ENCODE data around the gene S1PR3.

The S1PR3 gene

DNA sequence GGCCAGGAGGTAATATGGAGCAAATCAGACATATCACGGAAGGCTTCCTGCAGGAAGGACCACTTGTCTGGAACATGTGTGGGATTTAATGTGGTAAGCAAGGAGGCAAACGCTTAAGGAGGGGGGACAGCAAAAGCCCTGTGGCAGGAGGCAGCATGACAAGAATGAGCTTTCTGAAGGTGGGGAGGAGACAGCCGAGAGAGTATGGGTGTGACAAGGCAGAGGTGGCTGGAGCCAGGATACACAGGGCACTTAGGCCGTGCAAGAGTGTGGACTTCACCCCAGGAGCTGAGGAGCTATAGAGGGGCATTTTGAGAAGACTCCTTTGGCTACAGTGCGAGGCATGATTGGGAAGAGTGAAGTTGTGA lies 14.4 kb upstream of the S1PR3 start:
- no peak for FAIRE-seq
- DNase-seq (ENCODE audit: insufficient read length, low spot score) = no peak
- no peak for TF ChIP-seq POLR2AphosphoS5 (IDR thresholded peaks at IDR 0.05; ENCODE audit: low read depth, low read length)
- no peak for TF ChIP-seq PAX5 (IDR thresholded peaks at IDR 0.05; ENCODE audit: insufficient read depth, low read length, severe bottlenecking)
- no peak for TF ChIP-seq POU2F2 (IDR thresholded peaks at IDR 0.05; ENCODE audit: low read depth, low read length)
- TF ChIP-seq SPI1 (IDR thresholded peaks at IDR 0.05; ENCODE audit: low read depth, low read length) = no peak
- TF ChIP-seq POLR2A (IDR thresholded peaks at IDR 0.05; ENCODE audit: low read depth, low read length) = no peak
- TF ChIP-seq TAF1 (IDR thresholded peaks at IDR 0.05; ENCODE audit: low read depth, low read length) = no peak

DNA sequence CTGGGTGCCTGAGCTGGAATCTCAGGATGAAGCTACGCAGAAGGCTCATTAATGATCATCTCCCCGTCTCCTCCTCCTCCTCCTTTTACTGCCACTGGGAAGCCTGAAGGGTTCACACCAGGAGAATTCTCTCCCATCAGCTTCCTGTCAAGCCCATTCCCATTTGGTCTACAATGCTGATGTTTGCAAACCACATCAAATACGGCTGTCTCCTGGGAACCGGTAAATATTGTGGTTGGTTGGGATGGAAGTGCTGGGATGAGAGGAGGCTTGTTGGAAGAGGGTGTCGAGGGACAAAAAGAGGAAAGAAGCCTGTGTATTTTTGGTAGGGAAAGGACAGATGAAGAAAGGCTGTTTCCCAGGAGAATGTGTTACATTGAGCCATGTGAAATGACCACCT lies 13.2 kb upstream of the S1PR3 start:
- FAIRE-seq (no peak), DNase-seq (ENCODE audit: insufficient read length, low spot score) (no peak)
- TF ChIP-seq POLR2A (IDR thresholded peaks at IDR 0.05; ENCODE audit: low read depth, low read length) (no peak), SPI1 (IDR thresholded peaks at IDR 0.05; ENCODE audit: low read depth, low read length) (no peak), TAF1 (IDR thresholded peaks at IDR 0.05; ENCODE audit: low read depth, low read length) (no peak), POU2F2 (IDR thresholded peaks at IDR 0.05; ENCODE audit: low read depth, low read length) (no peak), PAX5 (IDR thresholded peaks at IDR 0.05; ENCODE audit: insufficient read depth, low read length, severe bottlenecking) (no peak), POLR2AphosphoS5 (IDR thresholded peaks at IDR 0.05; ENCODE audit: low read depth, low read length) (no peak)

DNA sequence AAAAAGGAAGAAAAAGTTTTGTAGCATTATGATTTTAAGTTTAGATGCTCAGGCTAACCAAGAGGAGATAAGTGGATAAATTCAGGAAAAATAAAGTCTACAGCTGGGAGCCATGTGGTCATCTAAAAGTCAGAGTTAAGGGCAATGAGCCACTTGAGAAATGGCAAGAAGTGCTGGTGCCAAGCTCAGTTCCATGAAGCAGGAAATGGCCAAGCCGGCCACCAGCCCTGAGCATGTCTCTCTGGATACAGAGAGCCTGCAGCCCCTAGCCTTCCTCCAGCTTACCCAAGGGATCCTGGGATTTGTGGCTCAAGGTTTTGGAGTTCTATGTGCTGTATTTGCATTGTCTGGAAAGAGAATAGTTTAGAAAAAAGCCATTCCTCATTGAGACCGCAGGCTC lies 12.2 kb upstream of the S1PR3 start:
- TF ChIP-seq POLR2AphosphoS5 (IDR thresholded peaks at IDR 0.05; ENCODE audit: low read depth, low read length) (no peak), POLR2A (IDR thresholded peaks at IDR 0.05; ENCODE audit: low read depth, low read length) (no peak), PAX5 (IDR thresholded peaks at IDR 0.05; ENCODE audit: insufficient read depth, low read length, severe bottlenecking) (no peak), TAF1 (IDR thresholded peaks at IDR 0.05; ENCODE audit: low read depth, low read length) (no peak), SPI1 (IDR thresholded peaks at IDR 0.05; ENCODE audit: low read depth, low read length) (no peak)
- no peak for FAIRE-seq
- DNase-seq (ENCODE audit: insufficient read length, low spot score) = no peak

DNA sequence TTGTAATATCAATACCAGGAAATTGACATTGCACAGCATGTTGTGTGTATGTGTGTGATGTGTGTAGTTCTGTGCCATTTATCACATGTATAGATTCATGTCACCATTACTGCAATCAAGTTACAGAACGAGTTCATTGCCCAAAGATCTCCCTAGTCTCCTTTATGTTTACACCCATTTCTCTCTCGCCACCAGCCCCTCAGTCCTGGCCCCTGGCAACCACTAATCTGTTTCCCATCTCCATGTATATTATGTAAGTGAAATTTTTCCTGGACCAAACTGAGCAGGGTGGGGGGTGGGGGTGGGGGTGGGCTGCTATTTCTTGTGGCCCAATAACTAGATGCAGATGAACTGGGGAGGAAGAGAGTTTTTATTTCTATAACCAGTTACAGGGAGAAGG lies 11.5 kb upstream of the S1PR3 start:
- FAIRE-seq = no peak
- no peak for DNase-seq (ENCODE audit: insufficient read length, low spot score)
- TF ChIP-seq POLR2AphosphoS5 (IDR thresholded peaks at IDR 0.05; ENCODE audit: low read depth, low read length) (no peak), TAF1 (IDR thresholded peaks at IDR 0.05; ENCODE audit: low read depth, low read length) (no peak), POU2F2 (IDR thresholded peaks at IDR 0.05; ENCODE audit: low read depth, low read length) (no peak), POLR2A (IDR thresholded peaks at IDR 0.05; ENCODE audit: low read depth, low read length) (no peak), PAX5 (IDR thresholded peaks at IDR 0.05; ENCODE audit: insufficient read depth, low read length, severe bottlenecking) (no peak), SPI1 (IDR thresholded peaks at IDR 0.05; ENCODE audit: low read depth, low read length) (no peak)

DNA sequence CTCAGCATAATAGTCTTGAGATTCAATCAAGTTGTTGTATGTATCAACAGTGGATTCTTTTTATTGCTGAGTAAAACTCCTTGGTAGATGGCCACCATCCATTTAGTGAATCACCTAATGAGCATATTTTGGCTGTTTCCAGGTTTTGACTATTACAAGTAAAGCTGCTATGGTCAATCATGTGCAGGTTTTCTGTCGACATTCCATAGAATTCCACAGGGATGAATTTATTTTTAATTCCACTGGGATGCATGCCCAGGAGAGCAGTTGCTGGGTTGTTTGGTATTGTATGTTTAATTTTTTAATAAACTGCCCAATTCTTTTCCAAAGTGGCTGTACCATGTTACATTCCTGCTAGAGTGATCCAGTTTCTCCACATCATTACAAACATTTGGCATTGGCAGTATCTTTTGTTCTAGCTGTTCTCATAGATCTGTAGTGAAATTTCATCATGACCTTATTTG lies 10.5 kb upstream of the S1PR3 start:
- FAIRE-seq (no peak), DNase-seq (ENCODE audit: insufficient read length, low spot score) (no peak)
- TF ChIP-seq POU2F2 (IDR thresholded peaks at IDR 0.05; ENCODE audit: low read depth, low read length) (no peak), SPI1 (IDR thresholded peaks at IDR 0.05; ENCODE audit: low read depth, low read length) (no peak), PAX5 (IDR thresholded peaks at IDR 0.05; ENCODE audit: insufficient read depth, low read length, severe bottlenecking) (no peak), POLR2A (IDR thresholded peaks at IDR 0.05; ENCODE audit: low read depth, low read length) (no peak), POLR2AphosphoS5 (IDR thresholded peaks at IDR 0.05; ENCODE audit: low read depth, low read length) (no peak)

DNA sequence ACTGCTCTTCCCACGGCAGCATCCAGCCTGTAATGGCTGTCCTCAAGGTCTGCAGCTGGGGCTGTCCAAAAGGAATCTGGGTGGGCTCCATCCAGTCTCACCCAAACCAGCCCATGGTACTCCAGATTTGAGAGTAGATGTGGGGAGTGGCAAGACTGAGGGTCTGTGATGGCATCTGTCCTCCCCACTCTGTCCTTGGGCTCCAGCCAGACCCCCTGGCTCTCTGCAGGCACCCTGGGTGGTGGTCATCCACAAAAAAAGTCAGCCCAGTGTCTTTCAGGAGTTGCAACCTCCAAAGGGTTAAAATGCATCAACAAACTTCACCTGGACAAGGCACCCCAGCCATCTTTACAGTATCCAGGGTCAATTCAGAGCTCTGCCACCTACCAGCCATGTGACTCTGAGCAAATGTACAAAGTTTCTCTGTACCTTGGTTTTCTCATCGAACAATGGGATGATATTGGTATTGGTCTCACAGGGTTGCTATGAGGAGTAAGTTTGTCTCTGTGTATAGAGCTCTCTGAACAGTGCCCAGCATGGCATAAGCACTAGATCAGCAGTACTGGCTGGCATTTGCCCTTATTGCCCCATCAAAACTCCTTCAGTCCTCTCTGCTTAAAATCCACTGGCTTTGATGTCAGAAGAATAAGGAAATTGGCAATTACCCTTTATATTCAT lies 7.3 kb upstream of the S1PR3 start:
- TF ChIP-seq POLR2AphosphoS5 (IDR thresholded peaks at IDR 0.05; ENCODE audit: low read depth, low read length) (no peak), POLR2A (IDR thresholded peaks at IDR 0.05; ENCODE audit: low read depth, low read length) (no peak), POU2F2 (IDR thresholded peaks at IDR 0.05; ENCODE audit: low read depth, low read length) (no peak), PAX5 (IDR thresholded peaks at IDR 0.05; ENCODE audit: insufficient read depth, low read length, severe bottlenecking) (no peak), SPI1 (IDR thresholded peaks at IDR 0.05; ENCODE audit: low read depth, low read length) (no peak), TAF1 (IDR thresholded peaks at IDR 0.05; ENCODE audit: low read depth, low read length) (no peak)
- FAIRE-seq (no peak), DNase-seq (ENCODE audit: insufficient read length, low spot score) (no peak)

DNA sequence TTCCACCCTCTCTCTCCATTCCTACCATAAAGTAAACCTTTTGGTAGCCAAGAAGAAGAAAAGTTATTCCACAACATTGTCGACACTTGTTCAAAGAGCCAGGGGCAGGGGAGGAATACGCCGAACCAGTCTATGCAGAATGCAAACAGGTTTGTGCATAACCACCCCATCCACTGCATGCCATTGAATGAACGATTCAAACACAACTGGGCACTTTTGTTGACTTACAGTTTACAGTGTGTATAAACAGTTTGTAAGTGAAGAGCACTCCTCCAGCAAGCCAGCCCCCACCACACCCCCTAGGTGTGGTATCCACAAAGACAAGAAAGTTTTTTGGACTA lies 6.8 kb upstream of the S1PR3 start:
- FAIRE-seq = no peak
- no peak for DNase-seq (ENCODE audit: insufficient read length, low spot score)
- TF ChIP-seq SPI1 (IDR thresholded peaks at IDR 0.05; ENCODE audit: low read depth, low read length) = no peak
- no peak for TF ChIP-seq POU2F2 (IDR thresholded peaks at IDR 0.05; ENCODE audit: low read depth, low read length)
- no peak for TF ChIP-seq POLR2AphosphoS5 (IDR thresholded peaks at IDR 0.05; ENCODE audit: low read depth, low read length)
- TF ChIP-seq POLR2A (IDR thresholded peaks at IDR 0.05; ENCODE audit: low read depth, low read length) = no peak
- TF ChIP-seq PAX5 (IDR thresholded peaks at IDR 0.05; ENCODE audit: insufficient read depth, low read length, severe bottlenecking) = no peak
- TF ChIP-seq TAF1 (IDR thresholded peaks at IDR 0.05; ENCODE audit: low read depth, low read length) = no peak

DNA sequence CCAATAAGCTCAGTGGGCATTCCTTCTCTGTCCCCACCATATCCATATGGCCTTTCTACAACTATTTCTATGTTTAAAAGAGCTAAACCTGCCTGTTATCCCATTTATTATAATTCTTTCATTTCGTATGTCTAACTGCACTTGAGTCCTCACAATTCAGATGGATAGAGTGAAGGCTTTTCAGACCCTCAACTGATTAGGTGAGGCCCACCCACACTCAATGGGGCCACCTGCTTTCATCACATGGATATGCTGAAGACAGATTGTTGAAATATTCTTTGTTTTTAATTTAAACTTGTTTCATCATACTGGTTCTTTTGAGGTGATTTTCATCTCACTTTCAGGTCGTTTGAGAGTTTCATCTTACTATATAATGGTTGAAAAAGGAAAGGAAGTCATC lies 5.7 kb upstream of the S1PR3 start:
- DNase-seq (ENCODE audit: insufficient read length, low spot score) = no peak
- TF ChIP-seq POLR2A (IDR thresholded peaks at IDR 0.05; ENCODE audit: low read depth, low read length) (no peak), PAX5 (IDR thresholded peaks at IDR 0.05; ENCODE audit: insufficient read depth, low read length, severe bottlenecking) (no peak), POLR2AphosphoS5 (IDR thresholded peaks at IDR 0.05; ENCODE audit: low read depth, low read length) (no peak), POU2F2 (IDR thresholded peaks at IDR 0.05; ENCODE audit: low read depth, low read length) (no peak), TAF1 (IDR thresholded peaks at IDR 0.05; ENCODE audit: low read depth, low read length) (no peak), SPI1 (IDR thresholded peaks at IDR 0.05; ENCODE audit: low read depth, low read length) (no peak)
- no peak for FAIRE-seq

DNA sequence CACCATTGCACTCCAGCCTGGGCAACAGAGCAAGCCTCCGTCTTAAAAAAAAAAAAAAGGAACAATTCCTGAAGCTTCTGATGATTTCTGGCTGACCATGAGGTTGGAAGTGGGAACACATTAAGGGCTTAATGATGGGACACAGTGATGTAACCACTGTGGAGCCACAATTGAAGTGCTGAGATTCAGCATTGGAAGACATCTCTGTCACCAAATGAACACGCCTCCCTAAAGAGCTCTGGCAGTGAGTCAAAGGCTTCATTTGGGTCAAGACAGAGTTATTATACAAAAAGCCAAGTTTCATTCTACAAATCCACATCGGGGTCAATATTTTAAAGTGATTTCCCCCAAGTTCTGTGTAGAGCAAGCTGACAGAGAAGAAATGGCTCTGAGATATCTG lies 4.5 kb upstream of the S1PR3 start:
- no peak for FAIRE-seq
- TF ChIP-seq POLR2A (IDR thresholded peaks at IDR 0.05; ENCODE audit: low read depth, low read length) (no peak), POU2F2 (IDR thresholded peaks at IDR 0.05; ENCODE audit: low read depth, low read length) (no peak), PAX5 (IDR thresholded peaks at IDR 0.05; ENCODE audit: insufficient read depth, low read length, severe bottlenecking) (no peak), POLR2AphosphoS5 (IDR thresholded peaks at IDR 0.05; ENCODE audit: low read depth, low read length) (no peak)

DNA sequence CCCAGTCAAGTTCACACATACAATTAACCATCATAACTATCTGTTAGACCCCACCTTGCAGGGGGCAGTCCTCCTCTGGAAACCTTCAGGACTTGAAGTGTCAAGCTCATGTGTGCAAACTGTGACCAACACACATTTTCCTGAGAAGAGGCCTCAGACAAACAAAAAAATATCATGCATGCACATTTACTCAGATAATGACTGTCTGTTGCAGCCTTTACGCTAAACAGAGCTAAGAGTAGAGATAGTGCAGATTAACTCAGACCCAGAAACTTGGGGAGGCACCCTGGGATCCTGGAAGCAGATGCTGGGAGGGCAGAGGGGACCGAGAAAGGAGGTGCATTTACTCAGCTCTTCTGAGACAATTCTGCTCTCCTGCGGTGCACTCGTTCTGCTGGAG lies 3.6 kb upstream of the S1PR3 start:
- no peak for TF ChIP-seq PAX5 (IDR thresholded peaks at IDR 0.05; ENCODE audit: insufficient read depth, low read length, severe bottlenecking)
- no peak for TF ChIP-seq POLR2A (IDR thresholded peaks at IDR 0.05; ENCODE audit: low read depth, low read length)
- TF ChIP-seq POU2F2 (IDR thresholded peaks at IDR 0.05; ENCODE audit: low read depth, low read length) = no peak
- no peak for TF ChIP-seq SPI1 (IDR thresholded peaks at IDR 0.05; ENCODE audit: low read depth, low read length)
- no peak for TF ChIP-seq TAF1 (IDR thresholded peaks at IDR 0.05; ENCODE audit: low read depth, low read length)
- no peak for TF ChIP-seq POLR2AphosphoS5 (IDR thresholded peaks at IDR 0.05; ENCODE audit: low read depth, low read length)
- DNase-seq (ENCODE audit: insufficient read length, low spot score) (no peak), FAIRE-seq (no peak)

More for the DNA sequence above, 4.5 kb upstream of the S1PR3 start:
- no peak for DNase-seq (ENCODE audit: insufficient read length, low spot score)
